ENCODE measurements around the gene POLE2.
"Not testable (repeated sequence)": the region's sequence is repeated elsewhere in the genome, so short reads cannot be mapped to it uniquely, and the experiment has no call there.

Gene POLE2

GRCh38 chr14:49687942-49688700, at the start of gene POLE2:
Gene POLE2, minus strand, starts transcription at chr14:49688214. Its CDS starts 11 bp downstream, at chr14:49688203.
- H3K4me3 ChIP-seq (ENCODE audit: low read depth, low read length) = peak within 1 kb of the TSS; percentile 66
- DNase-seq (ENCODE audit: low read depth) = no peak

GRCh38 chr14:49735669-49736068, 47.7 kb upstream of the POLE2 start:
- not testable (repeated sequence) for DNase-seq (ENCODE audit: low read depth); H3K4me3 ChIP-seq (ENCODE audit: low read depth, low read length)

GRCh38 chr14:49733836-49734235, 45.8 kb upstream of the POLE2 start:
- no peak overlapping the region for H3K4me3 ChIP-seq (ENCODE audit: low read depth, low read length)
- no peak for DNase-seq (ENCODE audit: low read depth)

GRCh38 chr14:49732896-49733295, 44.9 kb upstream of the POLE2 start:
- DNase-seq (ENCODE audit: low read depth) = no peak
- no peak overlapping the region for H3K4me3 ChIP-seq (ENCODE audit: low read depth, low read length)

GRCh38 chr14:49727171-49727570, 39.2 kb upstream of the POLE2 start:
- no peak for DNase-seq (ENCODE audit: low read depth)
- no peak overlapping the region for H3K4me3 ChIP-seq (ENCODE audit: low read depth, low read length)

GRCh38 chr14:49721733-49722435, 33.9 kb upstream of the POLE2 start:
- H3K4me3 ChIP-seq (ENCODE audit: low read depth, low read length); DNase-seq (ENCODE audit: low read depth): not testable (repeated sequence)

GRCh38 chr14:49720744-49721143, 32.7 kb upstream of the POLE2 start:
- no peak overlapping the region for H3K4me3 ChIP-seq (ENCODE audit: low read depth, low read length)
- no peak for DNase-seq (ENCODE audit: low read depth)

GRCh38 chr14:49710993-49711392, 23.0 kb upstream of the POLE2 start:
- not testable (repeated sequence) for H3K4me3 ChIP-seq (ENCODE audit: low read depth, low read length); DNase-seq (ENCODE audit: low read depth)

GRCh38 chr14:49704471-49704870, 16.5 kb upstream of the POLE2 start:
- DNase-seq (ENCODE audit: low read depth); H3K4me3 ChIP-seq (ENCODE audit: low read depth, low read length): not testable (repeated sequence)

GRCh38 chr14:49703965-49704364, 16.0 kb upstream of the POLE2 start:
- H3K4me3 ChIP-seq (ENCODE audit: low read depth, low read length) = no peak overlapping the region

GRCh38 chr14:49702725-49703124, 14.7 kb upstream of the POLE2 start:
- H3K4me3 ChIP-seq (ENCODE audit: low read depth, low read length) = no peak overlapping the region
- no peak for DNase-seq (ENCODE audit: low read depth)

More at GRCh38 chr14:49703965-49704364, 16.0 kb upstream of the POLE2 start:
- DNase-seq (ENCODE audit: low read depth) = no peak

GRCh38 chr14:49693735-49694124, 5.7 kb upstream of the POLE2 start:
- DNase-seq (ENCODE audit: low read depth) = not testable (repeated sequence)
- peak overlapping the region; percentile 72 for H3K4me3 ChIP-seq (ENCODE audit: low read depth, low read length)

- peak within 1 kb of the TSS; percentile 72 for H3K4me3 ChIP-seq (ENCODE audit: low read depth, low read length)
Measured at GRCh38 chr14:49692811-49693734, 5.1 kb upstream of the POLE2 start, which contains the start of gene KLHDC1. Gene KLHDC1, plus strand, starts transcription at chr14:49693120. Its CDS starts 75 bp downstream, at chr14:49693195.

GRCh38 chr14:49692193-49692757, 4.3 kb upstream of the POLE2 start:
- no peak for DNase-seq (ENCODE audit: low read depth)
- peak overlapping the region; percentile 72 for H3K4me3 ChIP-seq (ENCODE audit: low read depth, low read length)

More at GRCh38 chr14:49692811-49693734, 5.1 kb upstream of the POLE2 start, which contains the start of gene KLHDC1:
- peak; percentile 33 for DNase-seq (ENCODE audit: low read depth)

GRCh38 chr14:49691031-49691430, 3.0 kb upstream of the POLE2 start:
- H3K4me3 ChIP-seq (ENCODE audit: low read depth, low read length) = no peak overlapping the region
- DNase-seq (ENCODE audit: low read depth) = no peak

- H3K4me3 ChIP-seq (ENCODE audit: low read depth, low read length) = no peak overlapping the region
Measured at GRCh38 chr14:49688701-49689030, 652 bp upstream of the POLE2 start.

GRCh38 chr14:49686425-49686824, 1.6 kb downstream of the POLE2 start:
- no peak for DNase-seq (ENCODE audit: low read depth)
- no peak overlapping the region for H3K4me3 ChIP-seq (ENCODE audit: low read depth, low read length)

More at GRCh38 chr14:49688701-49689030, 652 bp upstream of the POLE2 start:
- DNase-seq (ENCODE audit: low read depth) = no peak

GRCh38 chr14:49679271-49679670, 8.7 kb downstream of the POLE2 start:
- DNase-seq (ENCODE audit: low read depth) = no peak
- no peak overlapping the region for H3K4me3 ChIP-seq (ENCODE audit: low read depth, low read length)

GRCh38 chr14:49677643-49678042, 10.4 kb downstream of the POLE2 start:
- no peak overlapping the region for H3K4me3 ChIP-seq (ENCODE audit: low read depth, low read length)
- no peak for DNase-seq (ENCODE audit: low read depth)

All from skeletal muscle cell (primary cell).